Thyroid gland (tissue), 4 donors: ENCODE data around the gene TMEM167B.

Source experiments
- POLR2A ChIP-seq, 2 donors: fragments of 450-650 bp; IDR thresholded peaks; one replicate each; pipeline ENCODE4 v1.6.1; 2017; ENCODE audit warnings: antibody characterized with exemption in 2 of 2, mild to moderate bottlenecking in 2 of 2, moderate library complexity in 1 of 2
- TF ChIP-seq, protein P1 (sequence below), 6 experiments: fragments of 200-600 bp in 3 of 6; fragments of 450-650 bp in 3 of 6; sonication (generic) in 3 of 6; IDR thresholded peaks; one replicate each; pipeline ENCODE4 v1.5.1; 2016 to 2019; ENCODE audit warnings: antibody characterized with exemption in 6 of 6, mild to moderate bottlenecking in 2 of 6, inconsistent platforms in 1 of 6, moderate library complexity in 1 of 6

DNA sequence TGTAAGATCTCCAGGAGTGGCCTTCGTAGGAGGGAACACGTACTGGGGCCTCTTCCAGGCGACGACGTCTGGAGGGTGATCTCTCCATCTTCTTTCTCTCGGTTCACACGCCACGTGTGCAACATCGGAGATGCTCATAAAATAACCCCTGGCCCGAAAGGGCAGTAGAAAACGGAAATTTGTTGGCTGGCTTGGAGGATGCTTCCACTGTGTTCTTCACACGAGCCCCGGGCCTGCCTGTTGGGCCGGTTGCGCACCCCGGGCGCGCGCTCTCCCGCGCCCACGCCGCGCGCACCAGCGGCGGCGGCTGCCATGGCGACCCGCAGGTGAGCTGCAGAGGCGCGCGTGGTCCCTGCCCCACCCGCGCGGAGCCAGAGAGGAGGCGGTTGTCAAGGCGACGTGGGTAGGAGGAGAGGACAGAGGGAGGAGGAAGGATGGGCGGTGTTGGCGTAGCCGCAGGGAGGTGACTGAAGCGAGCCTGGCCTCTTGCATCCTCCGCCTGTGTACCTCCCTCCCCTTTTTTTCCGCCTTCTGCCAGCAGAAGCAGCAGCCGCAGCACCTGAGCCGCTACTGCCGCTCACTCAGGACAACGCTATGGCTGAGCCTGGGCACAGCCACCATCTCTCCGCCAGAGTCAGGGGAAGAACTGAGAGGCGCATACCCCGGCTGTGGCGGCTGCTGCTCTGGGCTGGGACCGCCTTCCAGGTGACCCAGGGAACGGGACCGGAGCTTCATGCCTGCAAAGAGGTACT is 23.2 kb downstream of the TMEM167B start, which contains the start of gene ELAPOR1:
- TF ChIP-seq, protein P1, sequence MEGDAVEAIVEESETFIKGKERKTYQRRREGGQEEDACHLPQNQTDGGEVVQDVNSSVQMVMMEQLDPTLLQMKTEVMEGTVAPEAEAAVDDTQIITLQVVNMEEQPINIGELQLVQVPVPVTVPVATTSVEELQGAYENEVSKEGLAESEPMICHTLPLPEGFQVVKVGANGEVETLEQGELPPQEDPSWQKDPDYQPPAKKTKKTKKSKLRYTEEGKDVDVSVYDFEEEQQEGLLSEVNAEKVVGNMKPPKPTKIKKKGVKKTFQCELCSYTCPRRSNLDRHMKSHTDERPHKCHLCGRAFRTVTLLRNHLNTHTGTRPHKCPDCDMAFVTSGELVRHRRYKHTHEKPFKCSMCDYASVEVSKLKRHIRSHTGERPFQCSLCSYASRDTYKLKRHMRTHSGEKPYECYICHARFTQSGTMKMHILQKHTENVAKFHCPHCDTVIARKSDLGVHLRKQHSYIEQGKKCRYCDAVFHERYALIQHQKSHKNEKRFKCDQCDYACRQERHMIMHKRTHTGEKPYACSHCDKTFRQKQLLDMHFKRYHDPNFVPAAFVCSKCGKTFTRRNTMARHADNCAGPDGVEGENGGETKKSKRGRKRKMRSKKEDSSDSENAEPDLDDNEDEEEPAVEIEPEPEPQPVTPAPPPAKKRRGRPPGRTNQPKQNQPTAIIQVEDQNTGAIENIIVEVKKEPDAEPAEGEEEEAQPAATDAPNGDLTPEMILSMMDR (IDR thresholded peaks at IDR 0.05): no peak
- TF ChIP-seq POLR2A (IDR thresholded peaks at IDR 0.05): no peak
